HG02588 (cell line): ENCODE data around the gene C3orf22.
"Not testable (repeated sequence)": the region's sequence is repeated elsewhere in the genome, so short reads cannot be mapped to it uniquely, and the experiment has no call there.

Experiments used
- ATAC-seq: cut with Tn5 transposase; IDR thresholded peaks from one replicate; pipeline ENCODE4 v1.9.1; 2021; ENCODE audit warnings: mild to moderate bottlenecking, moderate library complexity; ENCODE audit not compliant: unreplicated experiment

The C3orf22 gene

DNA sequence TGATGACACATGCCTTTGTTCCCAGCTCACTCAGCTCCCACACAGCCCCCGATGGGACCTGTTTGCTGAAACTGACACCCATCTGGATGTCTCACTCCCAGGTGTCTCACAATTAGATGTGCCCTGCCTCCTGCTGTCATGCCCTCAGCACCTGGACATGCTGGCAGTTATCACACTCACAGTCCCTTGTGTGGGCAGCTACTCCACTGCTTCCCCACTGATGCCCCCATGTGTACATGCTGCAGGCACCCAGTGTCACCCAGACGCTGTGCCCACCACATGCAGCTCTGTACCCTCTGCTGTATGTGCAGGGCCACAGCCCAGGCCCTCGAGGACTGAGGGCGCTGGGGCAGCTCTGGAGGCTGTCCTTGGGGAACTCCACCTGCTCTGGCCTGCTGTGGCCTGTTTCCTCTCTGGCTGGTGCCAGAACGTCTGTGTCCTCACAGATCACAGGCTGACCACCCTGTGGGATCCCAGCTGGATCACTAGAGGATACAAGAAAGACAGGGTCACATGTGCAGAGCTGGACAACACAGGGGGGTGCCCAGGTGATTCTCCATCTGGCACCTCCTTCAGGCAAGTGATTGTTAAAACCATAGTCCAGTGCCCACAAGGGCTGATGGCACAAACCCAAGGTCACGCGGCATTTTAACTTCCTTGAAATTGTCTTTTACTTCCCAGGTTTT lies 14.0 kb downstream of the C3orf22 start:
- ATAC-seq: no peak

DNA sequence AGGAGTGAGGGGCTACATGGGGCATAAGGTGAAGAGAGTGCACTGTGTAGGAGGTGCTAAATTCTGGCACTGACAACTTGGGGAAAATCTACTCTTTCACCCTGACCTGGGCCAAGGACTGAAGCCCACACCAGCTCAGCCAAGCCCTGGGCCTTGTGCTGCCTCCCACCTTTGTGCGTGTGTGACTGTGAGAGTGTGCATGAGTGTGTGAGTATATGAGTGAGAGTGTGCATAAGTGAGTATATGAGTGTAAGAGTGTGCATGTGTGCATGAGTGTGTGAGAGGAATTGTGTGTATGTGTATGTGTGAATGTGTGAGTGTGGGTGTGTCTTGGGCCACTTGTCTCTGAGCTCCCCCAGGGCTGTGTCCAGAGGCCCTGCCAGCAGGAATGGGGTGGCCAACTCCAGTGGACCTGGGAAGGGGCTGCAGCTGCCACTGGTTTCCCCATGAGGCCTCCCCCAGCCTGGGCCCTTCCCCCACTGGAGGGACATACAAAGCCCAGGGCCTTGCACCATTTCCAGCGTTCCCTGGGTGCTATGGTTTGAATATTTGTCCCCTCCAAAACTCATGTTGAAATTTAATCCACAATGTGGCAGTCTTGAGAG lies 15.2 kb downstream of the C3orf22 start:
- no peak for ATAC-seq

DNA sequence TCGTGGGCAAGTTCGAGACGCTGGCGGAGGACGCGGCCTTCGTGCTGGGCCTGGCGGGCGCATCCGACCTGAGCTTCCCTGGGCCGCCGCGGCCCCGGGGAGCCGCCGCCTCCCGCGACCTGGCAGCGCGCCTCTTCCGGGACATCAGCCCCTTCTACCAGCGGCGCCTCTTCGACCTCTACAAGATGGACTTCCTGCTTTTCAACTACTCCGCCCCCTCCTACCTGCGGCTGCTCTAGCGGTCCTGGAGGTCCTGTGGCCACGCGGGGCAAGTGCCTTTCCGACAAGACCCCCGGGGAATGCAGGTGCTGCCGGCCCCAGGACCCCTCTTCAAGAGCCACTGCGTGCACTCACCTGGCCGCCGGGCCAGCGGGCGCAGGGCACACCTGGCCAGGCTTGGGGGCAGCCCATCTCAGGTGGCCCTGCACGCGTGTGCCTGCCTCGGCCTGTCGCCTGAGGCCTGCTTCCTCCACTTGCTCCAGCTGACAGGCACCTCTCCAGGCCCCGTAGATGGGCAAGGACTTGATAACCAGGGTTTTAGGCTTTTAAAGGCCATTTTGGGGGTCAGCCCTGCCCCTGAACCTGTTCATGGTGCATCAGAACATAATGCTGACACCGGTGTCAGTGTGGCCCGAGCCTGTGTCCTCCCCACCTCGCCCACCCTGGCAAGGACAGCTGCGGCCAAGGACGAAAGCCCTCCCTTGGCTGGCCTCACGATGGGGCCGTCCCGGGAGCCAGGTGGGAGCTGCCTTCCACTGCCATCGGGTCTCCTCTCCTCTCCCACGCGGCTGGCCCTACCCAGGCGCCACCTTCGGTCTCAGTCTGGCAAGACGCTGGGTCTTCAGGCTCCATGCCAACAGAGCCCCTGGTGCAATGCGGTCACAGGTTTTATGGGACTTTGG lies 16.1 kb downstream of the C3orf22 start:
- no peak for ATAC-seq

DNA sequence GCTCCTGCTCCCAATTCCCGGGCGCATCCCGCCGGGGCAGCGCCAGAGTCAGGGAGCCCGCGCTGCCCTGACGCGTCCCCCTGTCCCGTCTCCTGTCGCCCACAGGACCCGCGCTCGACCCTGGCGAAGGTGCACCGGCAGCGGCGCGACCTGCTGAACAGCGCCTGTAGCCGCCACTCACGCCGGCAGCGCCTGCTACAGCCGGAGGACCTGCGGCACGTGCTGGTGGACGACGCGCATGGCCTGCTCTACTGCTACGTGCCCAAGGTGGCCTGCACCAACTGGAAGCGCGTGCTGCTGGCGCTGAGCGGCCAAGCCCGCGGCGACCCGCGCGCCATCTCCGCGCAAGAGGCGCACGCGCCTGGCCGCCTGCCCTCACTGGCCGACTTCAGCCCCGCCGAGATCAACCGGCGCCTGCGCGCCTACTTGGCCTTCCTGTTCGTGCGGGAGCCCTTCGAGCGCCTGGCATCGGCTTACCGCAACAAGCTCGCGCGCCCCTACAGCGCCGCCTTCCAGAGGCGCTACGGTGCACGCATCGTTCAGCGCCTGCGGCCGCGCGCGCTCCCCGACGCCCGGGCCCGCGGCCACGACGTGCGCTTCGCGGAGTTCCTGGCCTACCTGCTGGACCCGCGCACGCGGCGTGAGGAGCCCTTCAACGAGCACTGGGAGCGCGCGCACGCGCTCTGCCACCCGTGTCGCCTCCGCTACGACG lies 16.9 kb downstream of the C3orf22 start:
- ATAC-seq: no peak

DNA sequence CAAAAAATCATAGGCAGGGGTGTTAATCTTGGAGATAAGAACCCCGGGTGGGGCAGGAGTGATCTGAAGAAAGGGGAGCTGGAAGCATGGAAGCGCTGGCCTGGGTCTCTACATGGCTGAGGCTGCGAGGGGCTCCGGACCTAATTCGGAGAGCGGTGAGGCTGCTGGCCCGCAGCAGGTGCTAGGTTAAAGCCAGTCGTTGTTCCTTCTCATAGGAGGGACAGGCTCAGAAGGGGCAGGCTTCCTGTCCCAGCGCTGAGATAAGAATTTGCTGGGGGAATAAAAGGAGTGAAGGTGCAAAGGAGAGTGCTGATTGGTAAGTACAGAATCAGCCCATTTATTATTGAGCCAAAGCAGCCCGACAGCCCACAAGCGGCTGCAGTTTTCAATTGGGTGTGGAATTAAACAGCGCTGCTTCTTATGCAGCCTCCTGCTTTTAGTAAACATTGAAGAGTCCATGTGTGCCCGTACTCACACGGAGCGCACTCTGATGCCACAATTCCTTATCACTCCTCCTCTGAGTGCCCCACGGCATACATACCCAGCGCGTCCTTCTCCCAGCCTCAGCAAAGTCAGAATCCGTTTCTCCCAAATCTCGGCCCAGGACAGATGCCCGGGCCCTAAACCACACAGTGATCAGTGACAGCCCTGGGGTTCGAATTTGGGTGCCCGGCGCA lies 17.6 kb downstream of the C3orf22 start:
- ATAC-seq: no peak

DNA sequence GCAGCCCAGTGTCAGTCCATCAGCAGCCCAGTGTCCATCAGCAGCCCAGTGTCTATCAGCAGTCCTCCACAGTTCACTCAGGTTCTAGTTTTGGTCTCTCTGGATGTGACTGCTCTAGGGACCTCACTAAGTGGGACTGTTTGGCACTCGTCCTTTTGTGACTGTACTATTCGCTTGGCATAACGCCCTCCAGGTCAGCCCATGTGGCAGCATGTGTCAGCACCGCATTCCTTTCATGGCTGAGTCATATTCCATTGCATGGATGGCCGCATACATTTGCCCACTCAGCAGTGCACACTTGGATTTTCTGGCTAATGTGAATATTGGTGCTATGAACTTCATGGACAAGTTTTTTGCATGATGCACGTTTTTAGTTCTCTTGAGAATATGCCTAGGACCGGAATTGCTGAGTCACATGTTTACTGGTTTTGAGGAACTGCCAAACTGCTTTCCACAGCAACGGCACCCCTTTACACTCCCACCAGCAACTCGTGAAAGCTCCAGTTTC lies 18.3 kb downstream of the C3orf22 start:
- no peak for ATAC-seq

DNA sequence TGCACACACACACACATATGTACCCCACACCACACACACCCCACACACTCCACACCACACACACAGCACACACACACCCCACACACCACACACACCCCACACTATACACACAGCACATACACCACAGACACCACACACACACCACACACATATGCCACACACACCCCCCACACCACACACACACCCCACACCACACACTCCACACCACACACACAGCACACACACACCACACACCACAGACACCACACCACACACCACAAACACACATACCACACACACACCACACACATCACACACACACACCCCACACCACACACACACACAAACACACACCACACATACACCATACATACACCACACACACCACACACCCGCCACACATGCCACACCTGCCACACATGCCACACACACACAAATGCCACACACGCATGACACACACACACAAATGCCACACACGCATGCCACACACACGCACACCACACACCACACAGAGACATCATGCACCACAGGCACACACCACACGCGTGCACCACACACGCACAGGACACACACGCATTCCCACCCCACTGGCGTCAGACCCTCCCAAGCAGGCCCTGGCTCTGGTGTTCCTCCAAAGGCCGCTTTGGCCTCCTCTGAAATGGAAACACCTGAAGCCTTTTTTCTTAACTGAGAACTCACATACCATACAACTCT lies 19.0 kb downstream of the C3orf22 start:
- no peak for ATAC-seq

DNA sequence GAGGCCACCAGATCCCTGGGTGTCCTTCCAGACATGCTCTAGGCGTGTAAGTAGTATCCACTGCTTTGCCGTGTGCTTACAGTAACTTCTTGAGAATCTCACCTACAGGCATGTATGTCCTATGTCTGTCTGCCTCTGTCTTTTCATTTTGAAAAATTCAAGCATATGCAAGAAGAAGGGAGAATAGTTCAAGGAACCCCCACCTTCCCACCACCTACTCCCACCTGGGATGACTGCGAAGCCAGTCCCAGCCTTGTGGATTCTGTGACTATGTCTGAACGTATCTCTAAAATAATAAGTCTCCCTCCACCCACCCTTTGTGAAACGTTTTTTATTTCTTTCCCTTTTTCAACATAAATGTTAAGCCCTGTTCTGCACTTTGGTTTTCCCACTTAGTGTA lies 19.8 kb downstream of the C3orf22 start:
- no peak for ATAC-seq

DNA sequence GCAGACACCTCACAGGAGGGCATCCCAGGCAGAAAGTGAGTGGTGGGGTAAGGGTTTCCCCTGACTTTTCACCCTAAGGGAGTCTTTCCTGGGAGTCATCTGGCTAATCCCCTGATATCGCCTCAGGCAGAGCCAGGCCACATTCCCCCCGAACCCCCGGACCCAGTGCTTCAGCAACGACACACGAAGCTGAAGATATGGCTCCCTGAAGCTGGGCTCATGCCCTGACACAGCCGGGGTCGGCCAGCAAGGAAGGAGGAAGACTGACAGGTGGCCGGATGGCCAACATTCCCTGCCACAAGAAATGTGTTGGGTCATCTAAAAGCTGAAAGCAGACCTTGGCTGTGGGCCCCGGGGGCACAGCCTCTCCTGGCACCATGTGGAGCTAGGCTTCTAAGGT lies 20.4 kb downstream of the C3orf22 start:
- ATAC-seq: no peak

DNA sequence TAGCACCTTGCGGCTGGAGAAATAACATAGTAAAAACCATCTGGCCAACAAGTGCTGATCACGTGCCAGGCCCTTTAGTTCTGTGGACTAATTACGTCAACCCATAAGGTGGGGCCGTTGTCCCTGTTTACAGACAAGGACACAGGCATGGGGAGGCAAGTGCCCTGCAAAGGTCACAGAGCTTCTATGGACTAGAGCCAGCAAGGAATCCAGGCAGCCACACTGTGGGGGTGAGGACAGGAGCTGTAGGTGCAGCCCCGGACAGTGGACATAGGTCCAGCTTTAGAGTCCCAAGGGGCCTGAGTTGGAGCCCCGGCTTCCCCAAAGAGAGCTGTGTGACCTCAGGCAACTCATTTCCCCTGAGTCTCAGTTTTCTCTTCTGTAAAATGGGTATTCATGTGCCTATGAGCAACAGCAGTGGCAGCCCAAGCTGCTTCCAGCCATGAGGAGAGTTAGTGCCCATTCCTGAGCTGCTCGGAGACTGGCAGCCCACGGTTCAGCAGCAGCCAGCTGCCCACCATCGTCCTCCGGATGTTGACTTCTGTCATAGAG lies 20.9 kb downstream of the C3orf22 start:
- ATAC-seq: no peak

DNA sequence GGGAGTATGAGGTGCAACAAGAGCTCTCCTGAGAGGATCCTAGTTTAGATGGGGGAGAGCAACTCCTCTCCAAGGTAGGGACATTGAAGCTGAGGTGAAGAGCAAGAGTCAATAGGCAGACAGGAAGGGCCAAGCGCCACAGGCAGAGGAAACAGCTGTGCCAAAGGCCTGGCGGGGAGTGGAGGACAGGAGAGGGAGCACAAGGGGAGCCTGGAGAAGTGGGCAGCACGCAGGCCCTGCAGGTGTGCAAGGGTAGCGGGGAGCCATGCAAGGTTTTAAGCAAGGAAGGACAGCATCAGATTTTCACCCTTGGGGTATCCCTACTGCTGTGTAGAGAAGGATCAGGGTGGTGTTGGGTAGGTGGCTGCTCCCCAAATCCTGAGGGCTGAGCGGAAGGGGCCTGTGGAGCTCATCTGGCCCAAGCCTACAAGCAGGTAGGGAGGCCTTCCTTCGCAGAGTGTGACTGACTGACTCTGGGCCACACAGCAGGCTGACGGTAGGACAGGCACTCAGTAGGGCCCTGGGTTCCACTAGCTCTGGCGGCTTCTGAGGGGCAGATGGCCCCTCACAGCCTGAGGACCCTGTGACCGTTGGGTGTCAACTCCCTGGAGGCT lies 21.5 kb downstream of the C3orf22 start:
- ATAC-seq: no peak

DNA sequence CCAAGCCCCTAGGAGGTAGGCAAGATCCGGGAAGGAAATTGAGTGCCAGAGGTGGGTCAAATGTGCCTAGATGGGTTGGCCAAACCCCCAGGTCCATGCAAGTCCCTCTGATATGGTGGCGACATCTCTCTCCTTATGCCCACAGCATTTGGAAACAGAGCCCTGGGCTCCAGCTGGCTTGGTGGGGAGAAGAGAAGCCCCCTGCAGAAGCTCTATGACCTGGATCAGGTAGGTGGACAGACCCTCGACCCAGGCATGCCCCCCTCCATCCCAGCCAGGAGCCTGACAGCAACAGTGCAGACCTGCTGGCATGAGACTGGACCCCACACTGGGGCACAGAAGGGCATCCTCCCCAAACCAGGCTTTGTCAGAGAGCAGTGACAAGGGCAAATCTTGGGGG lies 22.6 kb downstream of the C3orf22 start:
- no peak for ATAC-seq

DNA sequence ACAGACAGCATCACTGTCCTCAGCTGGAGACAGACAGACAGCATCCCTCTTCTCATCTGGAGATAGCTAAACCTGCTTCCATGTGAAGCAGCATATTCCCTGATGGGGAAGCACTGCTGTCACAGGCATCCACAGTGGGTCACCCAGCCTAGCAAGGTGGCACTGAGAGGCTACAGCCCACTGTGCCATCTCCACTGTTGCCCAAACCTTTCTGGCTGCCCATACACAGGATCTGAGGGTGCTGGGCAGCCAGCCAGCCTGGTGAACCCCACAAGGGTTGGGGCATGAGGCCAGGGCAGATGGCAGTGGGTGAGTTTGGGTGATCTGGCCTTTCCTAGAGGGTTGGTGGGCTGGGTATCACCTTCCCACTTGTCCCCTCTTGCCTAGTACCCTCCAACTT lies 23.1 kb downstream of the C3orf22 start:
- no peak for ATAC-seq

DNA sequence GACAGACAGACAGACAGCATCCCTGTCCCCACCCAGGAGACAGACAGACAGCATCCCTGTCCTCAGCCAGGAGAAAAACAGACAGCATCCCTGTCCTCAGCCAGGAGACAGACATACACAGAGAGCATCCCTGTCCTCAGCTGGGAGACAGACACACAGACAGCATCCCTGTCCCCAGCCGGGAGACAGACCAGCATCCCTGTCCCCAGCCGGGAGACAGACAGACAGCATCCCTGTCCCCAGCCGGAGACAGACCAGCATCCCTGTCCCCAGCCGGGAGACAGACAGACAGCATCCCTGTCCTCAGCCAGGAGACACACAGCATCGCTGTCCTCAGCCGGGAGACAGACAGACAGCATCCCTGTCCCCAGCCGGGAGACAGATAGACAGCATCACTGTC lies 24.0 kb downstream of the C3orf22 start:
- ATAC-seq: not testable (repeated sequence)

DNA sequence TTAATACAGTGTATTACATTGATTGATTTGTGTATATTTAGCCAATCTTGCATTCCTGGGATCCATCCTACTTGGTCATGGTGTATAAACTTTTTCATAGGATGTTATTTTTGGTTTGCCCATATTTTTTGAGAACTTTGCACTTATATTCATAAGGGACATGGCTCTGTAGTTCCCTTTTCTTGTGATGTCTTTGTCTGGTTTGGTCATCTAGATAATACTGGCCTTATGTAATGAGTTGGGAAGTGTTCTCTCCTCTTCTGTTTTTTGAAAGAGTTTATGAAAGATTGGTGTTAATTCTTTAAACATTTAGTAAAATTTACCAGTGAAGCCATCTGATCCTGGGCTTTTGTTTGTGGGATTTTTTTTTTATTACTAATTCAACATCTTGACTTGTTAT lies 25.2 kb downstream of the C3orf22 start:
- no peak for ATAC-seq

DNA sequence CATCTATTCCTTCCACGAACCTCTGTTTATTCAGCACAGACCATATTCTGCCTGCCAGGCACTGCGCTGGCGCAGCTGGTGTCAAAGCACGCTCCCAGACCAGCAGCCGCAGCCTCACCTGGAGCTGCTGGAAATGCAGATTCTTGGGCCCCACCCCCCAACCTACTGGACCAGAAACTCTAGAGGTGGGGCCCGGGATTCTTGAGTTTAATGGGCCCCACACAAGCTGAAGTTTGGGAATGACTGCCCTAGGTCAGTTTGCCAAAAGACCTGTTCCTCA lies 27.7 kb downstream of the C3orf22 start:
- no peak for ATAC-seq

DNA sequence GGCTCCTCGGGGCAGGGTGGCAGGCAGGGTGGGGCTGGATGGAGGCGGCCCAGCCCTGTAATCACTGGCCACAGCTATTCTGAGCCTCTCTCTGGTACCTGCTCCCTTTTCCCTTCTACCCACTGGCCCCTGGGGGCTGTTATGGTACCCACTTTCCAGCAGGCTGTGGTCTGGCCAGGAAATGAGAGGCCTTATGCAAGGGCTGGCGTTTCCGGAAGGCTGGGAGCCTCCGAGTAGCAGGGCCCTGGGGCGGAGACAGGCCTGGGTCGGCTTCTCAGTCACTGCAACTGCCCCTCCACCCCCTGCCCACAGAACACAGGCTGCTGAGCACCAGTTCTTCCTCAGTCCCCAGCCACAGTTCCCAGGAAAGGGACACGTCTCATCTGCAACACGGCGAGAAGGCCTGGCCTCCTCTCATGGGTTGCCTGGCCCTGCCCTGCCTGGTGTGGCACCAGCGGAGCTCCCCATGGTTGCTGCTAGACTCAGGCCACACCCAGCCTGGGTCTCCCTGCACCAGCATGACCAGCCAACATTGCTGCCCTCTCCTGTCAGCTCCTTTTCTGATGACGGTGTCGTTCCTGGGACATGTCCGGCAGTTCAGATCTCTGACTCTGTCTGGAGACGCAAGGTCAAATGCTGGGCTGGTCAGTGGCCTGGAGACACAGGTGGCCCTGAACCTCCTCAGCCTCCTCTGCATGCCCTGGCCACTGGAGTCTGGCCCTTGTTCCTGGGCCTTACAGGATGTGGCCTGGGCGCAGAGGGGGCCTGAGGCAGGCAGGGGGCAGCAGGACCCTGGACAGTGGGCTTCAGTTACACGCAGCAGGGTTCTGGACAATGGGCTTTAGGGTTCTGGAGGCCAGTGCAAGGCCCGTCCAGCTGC lies 28.3 kb downstream of the C3orf22 start:
- no peak for ATAC-seq

DNA sequence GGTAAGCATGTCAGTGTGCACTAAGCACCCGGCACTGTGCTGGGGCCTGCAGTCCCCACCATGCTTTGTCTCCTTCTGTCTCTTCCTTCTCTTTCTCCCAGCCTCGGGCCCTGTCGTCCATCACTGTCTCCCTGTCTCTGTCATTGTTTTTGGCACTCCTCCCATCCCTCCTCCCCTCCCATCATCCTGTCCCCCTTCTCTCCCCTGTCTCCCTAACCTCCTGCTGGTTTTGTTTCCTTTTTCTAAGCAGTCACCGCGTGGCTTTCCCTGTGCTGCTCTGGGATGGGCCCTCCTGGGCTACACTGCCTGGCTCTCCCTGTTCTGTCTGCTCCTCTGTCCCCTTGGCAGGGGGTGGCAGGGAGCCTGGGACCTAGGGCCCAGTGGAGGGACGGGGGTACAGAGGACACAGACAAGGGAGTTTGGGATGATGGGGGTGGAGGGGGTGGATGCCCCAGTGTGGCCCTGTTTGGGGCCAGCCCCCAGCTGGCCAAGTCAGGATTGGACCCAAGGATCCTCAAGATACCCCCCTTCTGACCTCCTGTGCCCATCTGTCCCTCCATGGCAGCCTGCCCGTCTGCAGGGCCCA lies 29.1 kb downstream of the C3orf22 start:
- no peak for ATAC-seq
